GM21737 (cell line): ENCODE data around the gene CDH6.

ENCODE experiments used
- ATAC-seq: cut with Tn5 transposase; IDR thresholded peaks from one replicate; pipeline ENCODE4 v1.9.1; 2021; ENCODE audit warnings: mild to moderate bottlenecking, moderate library complexity; ENCODE audit not compliant: unreplicated experiment

Gene CDH6

GRCh38 chr5:31365776-31366175 is 172.3 kb downstream of the CDH6 start:
- ATAC-seq, result no peak

DNA sequence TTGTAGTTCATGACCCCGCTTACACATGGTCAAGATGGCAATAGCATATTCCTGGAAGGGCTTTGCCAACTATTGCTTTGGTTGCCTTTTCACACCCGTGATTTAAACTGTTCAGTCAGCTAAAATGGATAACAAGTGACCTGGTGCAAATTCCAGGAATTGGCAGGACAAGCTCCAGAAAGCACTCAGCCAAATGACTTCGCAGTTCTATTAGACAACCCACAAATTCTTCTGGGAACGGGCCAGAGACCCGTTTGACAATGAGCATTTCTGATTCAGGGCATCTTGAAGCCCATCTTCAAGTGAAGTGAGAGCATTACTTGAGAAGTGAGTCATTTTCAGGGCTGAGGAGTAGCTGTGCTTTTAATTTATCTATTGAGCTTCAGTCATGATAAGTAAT is 173.5 kb downstream of the CDH6 start:
- ATAC-seq, result no peak

DNA sequence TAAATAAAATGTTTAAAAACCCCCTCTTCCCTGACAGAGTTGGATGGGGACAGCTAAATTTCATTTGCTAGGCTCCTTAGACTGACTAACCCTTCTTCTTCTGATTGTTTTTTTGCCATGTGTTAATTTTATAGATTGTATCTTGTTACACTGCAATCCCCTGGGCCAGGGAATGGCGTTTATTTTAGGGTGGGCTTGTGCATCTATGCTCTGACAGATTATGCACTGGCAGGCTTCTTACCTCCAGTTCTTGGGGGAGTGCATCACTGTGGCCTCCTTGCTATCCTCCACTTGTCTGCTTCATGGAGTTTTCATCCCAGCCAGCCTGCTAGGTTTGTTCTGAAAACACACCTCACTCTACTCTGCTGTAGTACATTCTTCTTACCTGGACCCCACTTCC is 178.6 kb downstream of the CDH6 start:
- no peak for ATAC-seq

GRCh38 chr5:31375999-31376720 is 182.7 kb downstream of the CDH6 start:
- no peak for ATAC-seq

DNA sequence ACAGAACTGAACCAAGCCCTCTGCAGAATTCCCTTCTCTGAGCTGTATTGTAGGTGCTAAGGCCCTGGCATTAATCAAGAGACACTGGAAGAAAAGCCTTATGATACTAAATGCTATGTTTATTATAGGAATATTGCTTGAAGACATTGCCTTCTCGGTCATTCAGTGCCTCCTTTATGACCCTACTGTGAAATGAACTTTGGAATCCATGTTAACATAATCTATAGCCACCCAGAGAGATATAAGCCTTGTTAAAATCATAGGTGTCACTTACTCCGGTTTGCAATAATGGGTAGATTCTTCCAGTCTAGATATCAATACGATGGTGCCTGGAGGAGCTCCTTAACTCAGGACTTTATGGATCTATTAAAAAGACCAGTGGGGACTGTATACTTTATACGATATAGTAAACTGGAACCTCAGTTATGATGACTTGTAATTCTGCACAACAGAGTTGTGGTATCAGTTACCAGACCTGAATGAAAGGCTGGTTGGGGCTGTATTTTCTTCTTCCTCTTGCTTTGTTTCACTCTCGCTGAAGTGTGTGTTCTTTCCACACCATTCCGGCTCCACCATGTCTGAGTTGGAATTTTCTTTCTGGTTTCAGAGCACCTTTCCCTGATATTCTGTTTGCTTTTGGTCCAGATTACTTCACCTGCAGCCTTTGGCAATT is 183.9 kb downstream of the CDH6 start:
- ATAC-seq, result no peak

DNA sequence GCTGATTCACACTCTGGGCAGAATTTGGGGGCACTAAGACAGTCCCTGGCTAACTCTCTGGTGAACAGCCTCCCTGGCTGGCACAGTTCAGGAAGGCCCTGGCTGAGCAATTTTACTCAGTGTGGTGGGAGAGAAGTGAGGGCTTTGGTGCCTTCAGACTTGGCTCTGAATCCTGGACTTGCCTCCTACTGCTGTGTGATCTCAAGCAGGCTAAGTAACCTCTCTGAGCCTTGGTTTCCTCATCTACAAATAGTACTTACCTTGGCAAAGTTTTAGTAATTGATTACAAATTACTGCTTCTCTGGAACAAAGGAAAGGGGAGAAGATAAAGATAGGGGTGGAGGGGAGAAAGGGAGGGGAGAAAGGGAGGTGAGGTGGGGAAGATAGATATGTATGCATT is 184.7 kb downstream of the CDH6 start:
- no peak for ATAC-seq
